K562 (cell line): ENCODE data around the gene TENM3. TPM values are rescaled to one million over a fixed set of nuclear protein-coding genes. Genes with fewer than 3 reads are reported as not detected.

Experiments used
- ETV6 ChIP-seq, 3 experiments: fragments of 150-350 bp in 1 of 3; sonication (generic) in 1 of 3; formaldehyde crosslinking in 1 of 3; IDR thresholded peaks; 2 replicates each; pipeline versions ENCODE4 v1.6.1 to v1.8.0; 2014 to 2022; ENCODE audit warnings: borderline replicate concordance in 2 of 3, low read depth in 2 of 3, antibody characterized with exemption in 1 of 3, low read length in 1 of 3, mild to moderate bottlenecking in 1 of 3, missing genetic modification reagents in 1 of 3
- GATA2 ChIP-seq: sonication (generic); formaldehyde crosslinking; IDR thresholded peaks from 2 replicates; pipeline ENCODE4 v1.4.0; 2020; ENCODE audit warnings: mild to moderate bottlenecking, missing genetic modification reagents
- HMG20A ChIP-seq: fragments of 450-650 bp; formaldehyde crosslinking; conservative IDR thresholded peaks from 2 replicates; pipeline ENCODE4 v1.4.0; 2020; ENCODE audit warnings: mild to moderate bottlenecking, mixed read lengths
- SMC3 ChIP-seq: conservative IDR thresholded peaks from 2 replicates; pipeline ENCODE4 v1.6.1; 2011; ENCODE audit warnings: low read depth, low read length, improper control_type of control experiment; ENCODE audit not compliant: insufficient read depth
- SRSF7 ChIP-seq: fragments of 200-400 bp; formaldehyde crosslinking; optimal IDR thresholded peaks from 2 replicates; pipeline ENCODE3; 2017; ENCODE audit warnings: mild to moderate bottlenecking, low read depth, low read length
- polyA plus RNA-seq, 8 experiments: library from polyadenylated mRNA; depleted of rRNA in 4 of 8; stranded (reverse) in 5 of 8; unstranded in 3 of 8; fragments of >200 nt; fragmentation: Nextera tagmentation in 2 of 8; fragmentation: Illumina TruSeq in 1 of 8; extraction: Ambion mirVana in 2 of 8; extraction: Trizol in 1 of 8; gene quantifications; 2 replicates each; pipeline versions ENCODE4 v1.2.1 to v1.2.3, GENCODE V29; 2011 to 2014; ENCODE audit warnings: inconsistent platforms in 1 of 8, missing spikeins in 1 of 8
- total RNA-seq, 7 experiments: library from RNA; depleted of rRNA in 6 of 7; stranded (reverse); fragments of >200 nt in 6 of 7; fragmentation: Illumina TruSeq in 2 of 7; extraction: Trizol in 2 of 7; gene quantifications; 2 replicates each; pipeline versions ENCODE4 v1.2.1 to v1.2.3, GENCODE V29; 2011 to 2021; ENCODE audit warnings: low replicate concordance in 1 of 7
- TF ChIP-seq, protein P1 (sequence below), 2 experiments: fragments of 150-350 bp in 1 of 2; IDR thresholded peaks; 2 replicates each; pipeline ENCODE4 v1.6.1; 2012 to 2016; ENCODE audit warnings: low read depth in 2 of 2, low read length in 2 of 2, mild to moderate bottlenecking in 1 of 2, moderate library complexity in 1 of 2
- TF ChIP-seq, protein P2 (sequence below), 2 experiments: fragments of 450-650 bp; IDR thresholded peaks; 2 replicates each; pipeline ENCODE4 v1.6.1; 2016; ENCODE audit warnings: mild to moderate bottlenecking in 2 of 2, borderline replicate concordance in 1 of 2, low read depth in 1 of 2, moderate library complexity in 1 of 2

The TENM3 gene
- total and polyA plus RNA-seq, 9 of the 15 experiments (the other 6 are each of a cell fraction or from before 2014, with no cell fraction given), result 0.01 to 0.02 TPM; not detected in 7

DNA sequence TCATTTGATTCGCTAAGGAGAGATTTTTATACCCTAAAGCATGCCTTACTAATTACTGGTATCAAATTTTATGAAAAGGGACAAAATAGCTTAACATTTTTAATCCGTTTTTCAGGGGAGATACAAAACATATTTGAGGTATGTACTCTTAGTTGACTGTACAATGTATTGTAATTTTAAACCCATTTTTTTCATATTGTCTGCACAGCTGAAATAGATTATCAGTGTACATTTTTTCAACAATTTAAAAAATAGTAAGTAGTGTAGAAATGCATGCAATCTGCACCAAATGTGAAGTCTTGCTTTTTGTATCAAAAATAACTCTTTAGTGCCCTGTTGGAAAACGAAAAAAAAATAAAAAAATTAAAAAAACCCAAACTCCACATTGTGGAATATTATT lies 82.2 kb downstream of the TENM3 start (continued):
- TF ChIP-seq, protein P1, sequence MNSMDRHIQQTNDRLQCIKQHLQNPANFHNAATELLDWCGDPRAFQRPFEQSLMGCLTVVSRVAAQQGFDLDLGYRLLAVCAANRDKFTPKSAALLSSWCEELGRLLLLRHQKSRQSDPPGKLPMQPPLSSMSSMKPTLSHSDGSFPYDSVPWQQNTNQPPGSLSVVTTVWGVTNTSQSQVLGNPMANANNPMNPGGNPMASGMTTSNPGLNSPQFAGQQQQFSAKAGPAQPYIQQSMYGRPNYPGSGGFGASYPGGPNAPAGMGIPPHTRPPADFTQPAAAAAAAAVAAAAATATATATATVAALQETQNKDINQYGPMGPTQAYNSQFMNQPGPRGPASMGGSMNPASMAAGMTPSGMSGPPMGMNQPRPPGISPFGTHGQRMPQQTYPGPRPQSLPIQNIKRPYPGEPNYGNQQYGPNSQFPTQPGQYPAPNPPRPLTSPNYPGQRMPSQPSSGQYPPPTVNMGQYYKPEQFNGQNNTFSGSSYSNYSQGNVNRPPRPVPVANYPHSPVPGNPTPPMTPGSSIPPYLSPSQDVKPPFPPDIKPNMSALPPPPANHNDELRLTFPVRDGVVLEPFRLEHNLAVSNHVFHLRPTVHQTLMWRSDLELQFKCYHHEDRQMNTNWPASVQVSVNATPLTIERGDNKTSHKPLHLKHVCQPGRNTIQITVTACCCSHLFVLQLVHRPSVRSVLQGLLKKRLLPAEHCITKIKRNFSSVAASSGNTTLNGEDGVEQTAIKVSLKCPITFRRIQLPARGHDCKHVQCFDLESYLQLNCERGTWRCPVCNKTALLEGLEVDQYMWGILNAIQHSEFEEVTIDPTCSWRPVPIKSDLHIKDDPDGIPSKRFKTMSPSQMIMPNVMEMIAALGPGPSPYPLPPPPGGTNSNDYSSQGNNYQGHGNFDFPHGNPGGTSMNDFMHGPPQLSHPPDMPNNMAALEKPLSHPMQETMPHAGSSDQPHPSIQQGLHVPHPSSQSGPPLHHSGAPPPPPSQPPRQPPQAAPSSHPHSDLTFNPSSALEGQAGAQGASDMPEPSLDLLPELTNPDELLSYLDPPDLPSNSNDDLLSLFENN (IDR thresholded peaks at IDR 0.05; ENCODE audit: low read depth in 2 of 2, low read length in 2 of 2), result no peak
- TF ChIP-seq GATA2 (CRISPR knock-in tag), result no peak
- TF ChIP-seq, protein P2, sequence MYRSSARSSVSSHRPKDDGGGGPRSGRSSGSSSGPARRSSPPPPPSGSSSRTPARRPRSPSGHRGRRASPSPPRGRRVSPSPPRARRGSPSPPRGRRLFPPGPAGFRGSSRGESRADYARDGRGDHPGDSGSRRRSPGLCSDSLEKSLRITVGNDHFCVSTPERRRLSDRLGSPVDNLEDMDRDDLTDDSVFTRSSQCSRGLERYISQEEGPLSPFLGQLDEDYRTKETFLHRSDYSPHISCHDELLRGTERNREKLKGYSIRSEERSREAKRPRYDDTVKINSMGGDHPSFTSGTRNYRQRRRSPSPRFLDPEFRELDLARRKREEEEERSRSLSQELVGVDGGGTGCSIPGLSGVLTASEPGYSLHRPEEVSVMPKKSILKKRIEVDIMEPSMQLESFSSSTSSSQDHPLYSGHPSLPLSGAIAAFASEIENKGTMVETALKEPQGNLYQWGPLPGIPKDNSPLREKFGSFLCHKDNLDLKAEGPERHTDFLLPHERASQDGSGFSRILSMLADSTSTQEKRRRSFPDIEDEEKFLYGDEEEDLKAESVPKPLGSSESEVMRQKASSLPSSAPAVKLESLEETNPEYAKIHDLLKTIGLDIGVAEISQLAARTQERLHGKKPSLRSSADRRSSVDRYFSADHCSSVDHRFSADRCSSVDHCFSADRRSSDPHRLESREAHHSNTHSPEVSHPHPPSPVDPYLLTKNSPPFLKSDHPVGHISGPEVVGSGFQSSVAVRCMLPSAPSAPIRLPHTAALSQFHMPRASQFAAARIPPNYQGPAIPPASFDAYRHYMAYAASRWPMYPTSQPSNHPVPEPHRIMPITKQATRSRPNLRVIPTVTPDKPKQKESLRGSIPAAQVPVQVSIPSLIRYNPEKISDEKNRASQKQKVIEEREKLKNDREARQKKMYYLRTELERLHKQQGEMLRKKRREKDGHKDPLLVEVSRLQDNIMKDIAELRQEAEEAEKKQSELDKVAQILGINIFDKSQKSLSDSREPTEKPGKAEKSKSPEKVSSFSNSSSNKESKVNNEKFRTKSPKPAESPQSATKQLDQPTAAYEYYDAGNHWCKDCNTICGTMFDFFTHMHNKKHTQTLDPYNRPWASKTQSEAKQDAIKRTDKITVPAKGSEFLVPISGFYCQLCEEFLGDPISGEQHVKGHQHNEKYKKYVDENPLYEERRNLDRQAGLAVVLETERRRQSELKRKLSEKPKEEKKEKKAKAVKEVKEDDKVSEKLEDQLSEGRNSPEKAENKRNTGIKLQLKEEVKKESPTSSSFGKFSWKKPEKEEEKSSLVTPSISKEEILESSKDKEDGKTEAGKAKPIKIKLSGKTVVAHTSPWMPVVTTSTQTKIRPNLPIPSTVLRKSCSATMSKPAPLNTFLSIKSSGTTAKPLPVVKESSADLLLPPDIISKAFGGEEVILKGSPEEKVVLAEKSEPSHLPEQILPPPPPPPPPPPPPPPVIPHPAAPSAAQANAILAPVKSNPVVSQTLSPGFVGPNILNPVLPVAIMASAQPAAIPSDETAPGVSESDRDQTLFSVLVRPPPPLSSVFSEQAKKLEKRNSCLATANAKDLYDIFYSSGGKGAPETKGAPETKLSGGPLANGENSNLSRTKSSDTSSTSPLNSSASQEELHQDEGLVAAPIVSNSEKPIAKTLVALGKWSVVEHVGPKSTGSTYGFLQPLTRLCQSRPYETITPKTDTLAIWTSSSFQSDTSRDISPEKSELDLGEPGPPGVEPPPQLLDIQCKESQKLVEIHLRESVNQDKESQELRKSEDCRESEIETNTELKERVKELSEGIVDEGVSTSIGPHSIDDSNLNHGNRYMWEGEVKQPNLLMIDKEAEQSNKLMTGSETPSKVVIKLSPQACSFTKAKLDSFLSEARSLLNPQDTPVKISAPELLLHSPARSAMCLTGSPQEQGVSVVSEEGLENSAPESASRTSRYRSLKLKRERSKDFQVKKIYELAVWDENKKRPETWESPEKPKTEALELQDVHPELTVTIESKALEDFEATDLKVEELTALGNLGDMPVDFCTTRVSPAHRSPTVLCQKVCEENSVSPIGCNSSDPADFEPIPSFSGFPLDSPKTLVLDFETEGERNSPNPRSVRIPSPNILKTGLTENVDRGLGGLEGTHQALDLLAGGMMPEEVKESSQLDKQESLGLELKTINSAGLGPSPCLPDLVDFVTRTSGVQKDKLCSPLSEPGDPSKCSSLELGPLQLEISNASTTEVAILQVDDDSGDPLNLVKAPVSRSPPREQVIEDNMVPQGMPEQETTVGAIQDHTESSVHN (IDR thresholded peaks at IDR 0.05; ENCODE audit: borderline replicate concordance in 1 of 2, low read depth in 1 of 2), result no peak
- TF ChIP-seq ETV6 (IDR thresholded peaks at IDR 0.05; ENCODE audit: borderline replicate concordance in 1 of 2, low read depth in 2 of 2, low read length in 1 of 2), result no peak
- no peak for TF ChIP-seq ETV6 (CRISPR knock-in tag; IDR thresholded peaks at IDR 0.05; ENCODE audit: borderline replicate concordance)
- no peak for TF ChIP-seq HMG20A (CRISPR knock-in tag)
- no peak for TF ChIP-seq SMC3
- no peak for TF ChIP-seq SRSF7
